Stimulated activated CD8-positive, alpha-beta memory T cell treated with anti-CD3 and anti-CD28 coated beads, Interleukin-4, amount 100 ng/mL, for 48 hours (primary cell): ENCODE measurements around the gene MSRB1.

ENCODE experiments used
- DNase-seq: peaks from one replicate; pipeline ENCODE4 v3.0.0-alpha.2; 2020

Gene MSRB1

DNA sequence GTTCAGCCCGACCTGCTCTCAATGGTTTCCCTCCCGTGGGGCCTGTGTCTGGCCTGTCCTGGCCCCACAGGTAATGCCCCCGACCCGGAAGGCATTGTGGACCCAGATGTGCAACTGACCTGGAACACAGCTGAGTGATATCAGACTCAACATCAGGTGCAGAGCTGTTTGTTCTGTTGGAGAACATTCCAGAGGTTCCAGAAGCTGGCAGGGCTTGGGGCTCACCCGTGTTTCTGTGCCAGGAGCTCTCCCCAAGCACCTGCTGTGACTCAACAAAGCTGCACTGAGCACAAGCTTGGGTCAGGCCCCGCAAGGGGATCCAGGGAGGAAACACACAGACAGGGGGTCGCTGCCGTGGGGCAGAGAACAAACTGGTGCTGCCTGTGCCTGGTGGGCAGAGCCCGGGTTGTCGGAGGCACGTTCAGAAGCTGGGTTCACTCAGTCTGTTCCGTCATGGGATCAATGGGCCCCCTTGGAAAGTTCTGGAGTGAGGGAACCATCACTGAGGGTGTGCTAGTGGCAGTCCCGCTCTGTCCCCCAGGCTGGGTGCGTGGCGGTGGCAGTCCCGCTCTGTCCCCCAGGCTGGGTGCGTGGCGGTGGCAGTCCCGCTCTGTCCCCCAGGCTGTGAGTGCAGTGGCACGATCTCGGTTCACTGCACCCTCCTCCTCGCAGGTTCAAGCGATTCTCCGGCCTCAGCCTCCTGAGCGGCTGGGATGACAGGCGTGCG lies 46.9 kb downstream of the MSRB1 start:
- DNase-seq = no peak

DNA sequence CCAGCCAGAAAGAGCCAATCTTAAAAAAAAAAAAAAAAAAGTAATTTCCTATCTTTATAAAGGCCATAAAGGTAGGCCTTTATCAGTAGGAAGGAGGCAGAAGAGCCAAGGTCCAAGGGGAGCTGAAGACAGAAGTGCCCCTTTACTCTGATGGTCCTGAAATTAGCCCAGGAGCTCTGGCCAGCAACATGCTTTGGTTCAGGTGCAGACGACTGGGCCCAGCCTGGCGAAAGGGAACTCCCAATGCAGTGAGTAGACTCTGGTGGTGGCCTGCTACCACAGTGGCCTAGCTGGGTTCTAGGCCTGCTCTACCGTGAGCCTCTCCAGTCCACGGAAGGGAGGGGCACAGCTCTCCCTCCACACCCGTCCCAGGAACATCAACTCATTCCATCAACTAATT lies 47.9 kb downstream of the MSRB1 start:
- DNase-seq = no peak

DNA sequence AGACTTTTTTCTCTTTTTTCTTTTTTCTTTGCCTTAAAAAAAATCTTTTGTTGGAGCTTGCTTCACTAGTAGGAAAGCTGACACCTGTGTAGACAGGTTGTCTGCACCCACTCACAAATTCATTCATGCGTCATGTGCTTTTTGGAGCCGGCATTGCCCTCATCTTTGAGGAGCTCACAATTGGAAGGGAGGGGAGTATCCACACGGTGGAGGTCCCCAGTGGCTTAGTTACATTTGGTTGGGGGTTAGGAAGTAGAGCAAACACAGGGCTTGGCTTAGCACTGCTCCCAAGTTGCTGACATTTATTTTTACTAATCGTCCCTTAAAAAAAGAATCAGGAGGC lies 52.3 kb downstream of the MSRB1 start:
- DNase-seq = no peak

DNA sequence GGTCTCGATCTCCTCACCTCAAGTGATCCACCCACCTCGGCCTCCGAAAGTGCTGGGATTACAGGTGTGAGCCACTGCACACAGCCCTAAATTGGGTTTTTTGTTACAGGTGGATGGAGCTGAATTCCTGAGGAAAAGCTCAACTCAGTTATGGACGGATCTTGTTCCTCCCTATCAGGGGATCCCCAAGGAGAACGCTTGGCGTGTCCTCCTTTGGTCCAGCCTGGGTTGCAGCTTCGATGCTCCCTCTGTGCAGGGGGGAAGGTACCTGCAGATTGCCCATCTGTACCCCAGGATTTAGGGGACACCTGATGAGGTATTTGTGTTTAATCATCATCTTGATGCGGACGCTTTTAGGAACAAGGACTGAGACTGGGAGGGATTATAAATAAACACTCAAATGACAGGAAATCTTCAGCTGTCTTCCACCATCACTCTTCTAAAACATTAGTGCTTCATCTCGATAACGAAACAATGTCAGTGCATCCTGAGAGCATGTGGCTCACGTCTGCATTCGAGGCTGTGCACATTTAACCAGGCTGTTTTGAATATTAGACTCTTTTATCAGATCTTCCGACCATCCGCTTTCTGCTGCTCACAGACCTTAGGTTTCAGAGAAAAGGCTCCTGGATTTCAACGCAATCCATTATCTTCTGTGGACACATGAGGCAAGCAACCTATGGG lies 52.8 kb downstream of the MSRB1 start:
- no peak for DNase-seq
